Fibroblast of lung (primary cell): ENCODE data around the gene LSR. TPM values are rescaled to one million over a fixed set of nuclear protein-coding genes. Genes with fewer than 3 reads are reported as not detected.

Experiments
- DNase-seq, 2 donors: peaks; one replicate each; pipeline versions ENCODE4 v3.0.0 to v3.0.0-alpha.2; 2010; ENCODE audit warnings: low read depth in 2 of 2
- H2AFZ ChIP-seq: 2 replicates; pipeline ENCODE4 v1.5.1; 2012; ENCODE audit warnings: low read length, control low read depth, inconsistent platforms
- H3K27ac ChIP-seq: 2 replicates; pipeline ENCODE4 v1.5.1; 2011; ENCODE audit warnings: low read length, control low read depth; ENCODE audit not compliant: insufficient read depth
- H3K27me3 ChIP-seq: 2 replicates; pipeline ENCODE4 v1.5.1; 2011; ENCODE audit warnings: mild to moderate bottlenecking, low read length; ENCODE audit not compliant: control insufficient read depth, insufficient read depth
- H3K36me3 ChIP-seq: 2 replicates; pipeline ENCODE4 v1.5.1; 2011; ENCODE audit warnings: low read length; ENCODE audit not compliant: control insufficient read depth, insufficient read depth
- H3K4me1 ChIP-seq: 2 replicates; pipeline ENCODE4 v1.5.1; 2011; ENCODE audit warnings: low read length; ENCODE audit not compliant: control insufficient read depth, insufficient read depth; ENCODE audit errors: extremely low read depth
- H3K4me2 ChIP-seq: 2 replicates; pipeline ENCODE4 v1.5.1; 2011; ENCODE audit warnings: low read length, control low read depth; ENCODE audit not compliant: insufficient read depth; ENCODE audit errors: extremely low read depth
- H3K4me3 ChIP-seq, 4 experiments: fragments of 200-600 bp in 1 of 4; sonication (generic) in 1 of 4; replicated peaks in 1 of 4; 2 replicates each; pipeline ENCODE4 v1.5.1; 2011 to 2016; ENCODE audit warnings: low read length in 4 of 4, low read depth in 3 of 4, mild to moderate bottlenecking in 3 of 4, control low read depth in 2 of 4, inconsistent platforms in 1 of 4, mixed read lengths in 1 of 4; ENCODE audit not compliant: insufficient read depth in 1 of 4; ENCODE audit errors: control extremely low read depth in 1 of 4
- H3K79me2 ChIP-seq: 2 replicates; pipeline ENCODE4 v1.5.1; 2012; ENCODE audit warnings: mild to moderate bottlenecking, low read length, inconsistent platforms; ENCODE audit not compliant: control insufficient read depth, insufficient read depth
- H3K9ac ChIP-seq: 2 replicates; pipeline ENCODE4 v1.5.1; 2011; ENCODE audit warnings: mild to moderate bottlenecking, low read length, control low read depth; ENCODE audit not compliant: insufficient read depth
- H3K9me3 ChIP-seq: 2 replicates; pipeline ENCODE4 v1.5.1; 2012; ENCODE audit warnings: low read depth, low read length; ENCODE audit not compliant: control insufficient read depth, insufficient read depth
- H4K20me1 ChIP-seq: 2 replicates; pipeline ENCODE4 v1.5.1; 2011; ENCODE audit warnings: low read length; ENCODE audit not compliant: control insufficient read depth, insufficient read depth; ENCODE audit errors: extremely low read depth
- EZH2 ChIP-seq: IDR thresholded peaks from 2 replicates; pipeline ENCODE4 v1.5.1; 2012; ENCODE audit warnings: low read length, control low read depth, mild to moderate bottlenecking; ENCODE audit errors: missing control alignments
- polyA plus RNA-seq, 2 donors: library from polyadenylated mRNA; depleted of rRNA in 1 of 2; stranded (reverse) in 1 of 2; unstranded in 1 of 2; fragments of >200 nt; gene quantifications; 2 replicates each; pipeline ENCODE4 v1.2.1, GENCODE V29; 2011 to 2012; ENCODE audit warnings: missing spikeins in 1 of 2
- total RNA-seq: library from RNA; depleted of rRNA; stranded (reverse); fragments of >200 nt; gene quantifications from 2 replicates; pipeline ENCODE4 v1.2.1, GENCODE V29; 2014
- TF ChIP-seq, protein P1 (sequence below), 2 donors: IDR thresholded peaks in 1 of 2; conservative IDR thresholded peaks in 1 of 2; 1 replicate in 1 of 2; 2 replicates in 1 of 2; pipeline ENCODE4 v1.5.1; 2011 to 2012; ENCODE audit warnings: low read length in 2 of 2, control low read depth in 1 of 2, inconsistent platforms in 1 of 2, low read depth in 1 of 2, mild to moderate bottlenecking in 1 of 2

The LSR gene
- total and polyA plus RNA-seq, 2 donors (not counting 1 experiment from before 2014, with no cell fraction given), result 0.31 to 0.33 TPM

DNA sequence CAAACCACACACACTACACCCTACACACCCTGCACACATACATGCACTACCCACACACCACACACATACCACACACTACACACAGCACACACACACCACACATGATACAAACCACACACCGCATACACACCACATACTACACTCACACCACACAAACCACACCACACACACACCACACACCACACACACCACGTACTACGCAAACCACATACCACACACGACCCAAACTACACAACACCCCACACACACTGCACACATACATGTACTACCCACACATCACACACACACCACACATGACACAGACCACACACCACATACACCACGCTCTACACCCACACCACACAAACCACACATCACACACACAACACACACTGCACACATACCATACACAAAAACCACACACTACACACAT is 49.8 kb downstream of the LSR start:
- H3K4me3 ChIP-seq, result no peak overlapping the region
- H3K9ac ChIP-seq, result no peak overlapping the region
- H3K9me3 ChIP-seq, result no peaks in the 10 kb centered on the region
- no peak for DNase-seq
- no peak overlapping the region for H2AFZ ChIP-seq
- no peaks in the 10 kb centered on the region for H4K20me1 ChIP-seq
- H3K79me2 ChIP-seq, result no peaks in the 10 kb centered on the region
- H3K4me1 ChIP-seq, result no peaks in the 10 kb centered on the region
- H3K4me2 ChIP-seq, result no peak overlapping the region
- H3K27ac ChIP-seq, result no peak overlapping the region
- peaks cover 3% of the 10 kb centered on the region for H3K27me3 ChIP-seq
- no peaks in the 10 kb centered on the region for H3K36me3 ChIP-seq
- no peak for TF ChIP-seq EZH2
- TF ChIP-seq, protein P1, sequence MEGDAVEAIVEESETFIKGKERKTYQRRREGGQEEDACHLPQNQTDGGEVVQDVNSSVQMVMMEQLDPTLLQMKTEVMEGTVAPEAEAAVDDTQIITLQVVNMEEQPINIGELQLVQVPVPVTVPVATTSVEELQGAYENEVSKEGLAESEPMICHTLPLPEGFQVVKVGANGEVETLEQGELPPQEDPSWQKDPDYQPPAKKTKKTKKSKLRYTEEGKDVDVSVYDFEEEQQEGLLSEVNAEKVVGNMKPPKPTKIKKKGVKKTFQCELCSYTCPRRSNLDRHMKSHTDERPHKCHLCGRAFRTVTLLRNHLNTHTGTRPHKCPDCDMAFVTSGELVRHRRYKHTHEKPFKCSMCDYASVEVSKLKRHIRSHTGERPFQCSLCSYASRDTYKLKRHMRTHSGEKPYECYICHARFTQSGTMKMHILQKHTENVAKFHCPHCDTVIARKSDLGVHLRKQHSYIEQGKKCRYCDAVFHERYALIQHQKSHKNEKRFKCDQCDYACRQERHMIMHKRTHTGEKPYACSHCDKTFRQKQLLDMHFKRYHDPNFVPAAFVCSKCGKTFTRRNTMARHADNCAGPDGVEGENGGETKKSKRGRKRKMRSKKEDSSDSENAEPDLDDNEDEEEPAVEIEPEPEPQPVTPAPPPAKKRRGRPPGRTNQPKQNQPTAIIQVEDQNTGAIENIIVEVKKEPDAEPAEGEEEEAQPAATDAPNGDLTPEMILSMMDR (conservative IDR thresholded peaks at IDR 0.05 in 1 of 2, IDR thresholded peaks at IDR 0.05 in 1 of 2; ENCODE audit: low read depth in 1 of 2, low read length in 2 of 2), result no peak

DNA sequence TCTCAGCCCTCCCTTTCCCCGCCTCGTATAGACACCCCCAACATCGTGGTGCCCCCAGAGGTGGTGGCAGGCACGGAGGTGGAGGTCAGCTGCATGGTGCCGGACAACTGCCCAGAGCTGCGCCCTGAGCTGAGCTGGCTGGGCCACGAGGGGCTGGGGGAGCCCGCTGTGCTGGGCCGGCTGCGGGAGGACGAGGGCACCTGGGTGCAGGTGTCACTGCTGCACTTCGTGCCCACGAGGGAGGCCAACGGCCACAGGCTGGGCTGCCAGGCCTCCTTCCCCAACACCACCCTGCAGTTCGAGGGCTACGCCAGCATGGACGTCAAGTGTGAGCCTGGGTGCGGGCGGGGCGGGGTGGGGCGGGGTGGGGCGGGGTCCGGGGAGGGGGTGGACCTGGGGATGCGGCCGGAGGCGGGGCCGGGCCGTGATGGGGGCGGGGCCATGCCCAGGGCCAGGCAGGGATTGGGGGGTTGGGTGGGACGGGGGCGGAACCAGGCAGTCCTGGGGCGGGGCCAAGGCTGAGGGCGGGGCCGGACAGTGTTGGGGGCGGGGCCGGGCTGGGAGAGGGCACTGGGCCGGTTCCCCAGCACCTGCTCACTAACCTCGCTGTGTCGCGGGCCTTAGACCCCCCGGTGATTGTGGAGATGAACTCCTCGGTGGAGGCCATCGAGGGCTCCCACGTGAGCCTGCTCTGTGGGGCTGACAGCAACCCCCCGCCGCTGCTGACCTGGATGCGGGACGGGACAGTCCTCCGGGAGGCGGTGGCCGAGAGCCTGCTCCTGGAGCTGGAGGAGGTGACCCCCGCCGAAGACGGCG is 50.9 kb downstream of the LSR start:
- Histone ChIP-seq H3K9ac (no peak overlapping the region), H3K36me3 (no peaks in the 10 kb centered on the region), H3K27ac (no peak overlapping the region), H4K20me1 (no peaks in the 10 kb centered on the region), H3K79me2 (no peaks in the 10 kb centered on the region), H3K4me2 (no peak overlapping the region), H3K4me3 (no peak overlapping the region), H3K27me3 (peaks cover 2% of the 10 kb centered on the region), H2AFZ (no peak overlapping the region), H3K9me3 (no peaks in the 10 kb centered on the region), H3K4me1 (no peaks in the 10 kb centered on the region)
- no peak for DNase-seq
- TF ChIP-seq EZH2, result no peak
- TF ChIP-seq, protein P1 (conservative IDR thresholded peaks at IDR 0.05 in 1 of 2, IDR thresholded peaks at IDR 0.05 in 1 of 2; ENCODE audit: low read depth in 1 of 2, low read length in 2 of 2), result no peak

DNA sequence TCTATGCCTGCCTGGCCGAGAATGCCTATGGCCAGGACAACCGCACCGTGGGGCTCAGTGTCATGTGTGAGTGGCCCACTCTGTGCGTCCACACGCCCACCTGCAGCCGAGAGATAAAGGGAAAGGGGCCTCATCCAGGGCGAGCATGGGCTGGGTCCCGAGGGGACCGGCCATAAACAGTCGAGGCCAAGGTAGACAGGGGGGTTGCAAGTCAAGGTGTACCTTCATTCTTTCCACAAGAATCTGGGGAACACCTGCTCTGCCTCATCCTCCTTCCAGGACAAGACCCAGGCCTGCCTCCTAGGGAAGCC is 51.5 kb downstream of the LSR start:
- no peak for DNase-seq

More for the DNA sequence above, 51.5 kb downstream of the LSR start:
- H3K9me3 ChIP-seq, result no peaks in the 10 kb centered on the region
- H3K27ac ChIP-seq, result no peak overlapping the region
- H4K20me1 ChIP-seq, result no peaks in the 10 kb centered on the region
- TF ChIP-seq, protein P1 (conservative IDR thresholded peaks at IDR 0.05 in 1 of 2, IDR thresholded peaks at IDR 0.05 in 1 of 2; ENCODE audit: low read depth in 1 of 2, low read length in 2 of 2), result no peak
- no peak for TF ChIP-seq EZH2
- no peak overlapping the region for H3K9ac ChIP-seq
- peaks cover 2% of the 10 kb centered on the region for H3K27me3 ChIP-seq
- H3K36me3 ChIP-seq, result no peaks in the 10 kb centered on the region
- H3K4me2 ChIP-seq, result no peak overlapping the region
- H3K79me2 ChIP-seq, result no peaks in the 10 kb centered on the region
- no peak overlapping the region for H2AFZ ChIP-seq
- no peaks in the 10 kb centered on the region for H3K4me1 ChIP-seq
- no peak overlapping the region for H3K4me3 ChIP-seq
